ENCODE data around the gene CUEDC2. TPM values are rescaled to one million over a fixed set of nuclear protein-coding genes. Genes with fewer than 3 reads are reported as not detected.
A peak's percentile ranks its signal among the peaks of the same experiment; 100 is the strongest.

The CUEDC2 gene
- total and polyA plus RNA-seq, 3 donors from 2014 or later: 49.0 to 76.0 (median 70.5) TPM

GRCh38 chr10:102451105-102451969 is 19.0 kb upstream of the CUEDC2 start, which contains the start of gene C10orf95:
C10orf95 (minus strand) TSS chr10:102451543; CDS start chr10:102451093, 450 bp downstream.
- Histone ChIP-seq H3K4me3 (peak within 1 kb of the TSS; percentile 72 to 88), H3K27ac (peak within 1 kb of the TSS; percentile 18 to 64), H3K27me3 (no peaks in the 10 kb centered on the region), H3K36me3 (ENCODE audit: low read depth, missing control alignments) (no peaks in the 10 kb centered on the region), H3K9me3 (no peaks in the 10 kb centered on the region), H3K4me1 (peaks cover 7% of the 10 kb centered on the region)
- WGBS, 2 donors: 24 to 30% methylated on average over 16 to 28 of the region's 28 CpGs
- DNase-seq: no peak
- intact Hi-C loops (cut with DNase I; ENCODE audit: low total_unique reads): no loop called here
- TF ChIP-seq POLR2A (IDR thresholded peaks at IDR 0.05): no peak
- no peak for TF ChIP-seq CTCF (IDR thresholded peaks at IDR 0.05)

- H3K36me3 ChIP-seq (ENCODE audit: low read depth, missing control alignments): no peaks in the 10 kb centered on the region
- DNase-seq: peak; percentile 91
- intact Hi-C loops (cut with DNase I; ENCODE audit: low total_unique reads): no loop called here
These were observed 18.2 kb upstream of the CUEDC2 start for GRCh38 chr10:102450374-102451104.

GRCh38 chr10:102450124-102450373 is 17.7 kb upstream of the CUEDC2 start:
- Histone ChIP-seq H3K4me1 (peaks cover 7% of the 10 kb centered on the region), H3K27me3 (no peaks in the 10 kb centered on the region), H3K9me3 (no peaks in the 10 kb centered on the region), H3K36me3 (ENCODE audit: low read depth, missing control alignments) (no peaks in the 10 kb centered on the region), H3K27ac (peak overlapping the region; percentile 18 to 64), H3K4me3 (peak overlapping the region; percentile 72 to 88)
- no peak for DNase-seq
- intact Hi-C loops (cut with DNase I; ENCODE audit: low total_unique reads): no loop called here
- 0 to 1% methylated on average over 8 to 11 of the region's 11 CpGs for WGBS, 2 donors
- TF ChIP-seq CTCF (IDR thresholded peaks at IDR 0.05) (no peak), POLR2A (IDR thresholded peaks at IDR 0.05) (no peak)

More at GRCh38 chr10:102450374-102451104, 18.2 kb upstream of the CUEDC2 start:
- Histone ChIP-seq H3K27me3 (no peaks in the 10 kb centered on the region), H3K27ac (peak overlapping the region; percentile 18 to 64), H3K4me3 (peak overlapping the region; percentile 72 to 88), H3K9me3 (no peaks in the 10 kb centered on the region), H3K4me1 (peaks cover 7% of the 10 kb centered on the region)
- 0% methylated on average over 43 of the region's 104 CpGs; no CpG with 5 or more reads in 1 of the 2 donors for WGBS, 2 donors
- TF ChIP-seq POLR2A (IDR thresholded peaks at IDR 0.05) (no peak), CTCF (IDR thresholded peaks at IDR 0.05) (no peak)

GRCh38 chr10:102449321-102450123 is 17.1 kb upstream of the CUEDC2 start:
- Histone ChIP-seq H3K4me1 (peaks cover 7% of the 10 kb centered on the region), H3K36me3 (ENCODE audit: low read depth, missing control alignments) (no peaks in the 10 kb centered on the region), H3K27ac (peak overlapping the region; percentile 18 to 64), H3K4me3 (peak overlapping the region; percentile 72 to 88), H3K9me3 (no peaks in the 10 kb centered on the region), H3K27me3 (no peaks in the 10 kb centered on the region)
- no peak for TF ChIP-seq POLR2A (IDR thresholded peaks at IDR 0.05)
- no peak for TF ChIP-seq CTCF (IDR thresholded peaks at IDR 0.05)
- intact Hi-C loops (cut with DNase I; ENCODE audit: low total_unique reads): no loop called here
- peak; percentile 91 for DNase-seq
- 7 to 8% methylated on average over 28 to 30 of the region's 30 CpGs for WGBS, 2 donors

All from testis (tissue), 3 donors.